ENCODE results near the gene MRPL21. TPM values are rescaled to one million over a fixed set of nuclear protein-coding genes. Genes with fewer than 3 reads are reported as not detected.
A peak's percentile ranks its signal among the peaks of the same experiment; 100 is the strongest.

Gene MRPL21
- total RNA-seq (2014; rRNA removed; shearing (Covaris generic)): 99.9 and 120 TPM in 2 replicates

- in situ Hi-C loops (cut with HindIII; ENCODE audit: low sequenced_read_pairs): no loop called here
- DNase-seq (ENCODE audit: low spot score): peak; percentile 85
Observed at GRCh38 chr11:68903288-68904247, at the start of gene MRPL21, which contains the start of gene IGHMBP2. Gene MRPL21 (minus strand): TSS chr11:68903832. CDS start chr11:68903810, 22 bp downstream. Gene IGHMBP2 (plus strand): TSS chr11:68903891. CDS start chr11:68903953, 62 bp downstream.

GRCh38 chr11:68950762-68951161 is 47.1 kb upstream of the MRPL21 start:
- no peak for DNase-seq (ENCODE audit: low spot score)
- in situ Hi-C loops (cut with HindIII; ENCODE audit: low sequenced_read_pairs): no loop called here

DNA sequence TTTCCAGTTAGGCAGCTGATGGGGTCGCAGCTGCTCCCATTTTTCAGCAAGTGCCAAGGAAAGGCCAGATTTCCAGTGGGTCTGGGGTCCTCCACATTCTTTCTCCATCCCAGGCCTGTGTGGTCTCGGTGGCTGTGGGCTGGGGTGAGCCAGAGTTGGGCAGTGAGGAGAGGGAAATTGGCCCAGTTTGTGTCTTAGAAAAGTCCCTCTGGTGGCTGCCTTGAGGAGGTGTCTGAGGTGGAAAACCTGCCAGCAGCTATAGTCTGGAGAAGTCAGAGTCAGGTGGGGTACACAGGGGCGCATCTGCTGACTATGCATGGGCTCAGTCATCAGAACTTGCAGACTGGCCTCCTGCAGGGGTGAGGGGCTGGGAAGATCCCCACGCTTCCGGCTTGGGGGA is 46.6 kb upstream of the MRPL21 start:
- in situ Hi-C loops (cut with HindIII; ENCODE audit: low sequenced_read_pairs): no loop called here
- no peak for DNase-seq (ENCODE audit: low spot score)

DNA sequence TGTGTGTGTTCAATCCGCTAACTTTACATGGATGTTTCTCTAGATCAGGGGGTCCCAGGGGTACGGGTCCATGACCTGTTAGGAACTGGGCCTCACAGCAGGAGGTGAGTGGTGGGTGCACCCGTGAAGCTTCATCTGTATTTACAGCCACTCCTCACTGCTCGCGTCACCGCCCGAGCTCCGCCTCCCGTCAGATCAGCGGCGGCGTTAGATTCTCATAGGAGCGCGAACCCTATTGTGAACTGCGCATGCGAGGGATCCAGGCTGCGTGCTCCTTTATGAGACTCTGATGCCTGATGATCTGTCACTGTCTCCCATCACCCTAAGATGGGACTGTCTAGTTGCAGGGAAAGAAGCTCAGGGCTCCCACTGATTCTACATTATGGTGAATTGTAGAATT is 45.3 kb upstream of the MRPL21 start:
- peak; percentile 80 for DNase-seq (ENCODE audit: low spot score)
- in situ Hi-C loops (cut with HindIII; ENCODE audit: low sequenced_read_pairs): no loop called here

GRCh38 chr11:68948496-68948895 is 44.9 kb upstream of the MRPL21 start:
- in situ Hi-C loops (cut with HindIII; ENCODE audit: low sequenced_read_pairs): no loop called here
- DNase-seq (ENCODE audit: low spot score): no peak

DNA sequence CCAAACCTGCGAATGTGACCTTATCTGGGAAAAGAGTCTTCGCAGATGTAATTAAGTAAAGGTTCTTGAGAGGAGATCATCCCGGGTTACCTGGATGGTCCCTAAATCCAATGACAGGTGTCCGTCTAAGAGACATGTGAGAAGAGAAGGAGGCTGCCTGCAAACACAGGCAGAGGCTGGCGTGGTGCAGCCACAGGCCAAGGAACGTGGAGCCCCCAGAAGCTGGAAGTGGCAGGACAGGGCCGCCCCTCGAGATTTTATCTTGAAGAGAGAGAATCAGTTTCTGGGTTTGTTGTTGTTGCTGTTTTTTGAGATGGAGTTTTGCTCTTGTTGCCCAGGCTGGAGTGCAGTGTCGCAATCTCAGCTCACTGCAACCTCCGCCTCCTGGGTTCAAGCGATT is 43.5 kb upstream of the MRPL21 start:
- DNase-seq (ENCODE audit: low spot score): no peak
- in situ Hi-C loops (cut with HindIII; ENCODE audit: low sequenced_read_pairs): no loop called here

DNA sequence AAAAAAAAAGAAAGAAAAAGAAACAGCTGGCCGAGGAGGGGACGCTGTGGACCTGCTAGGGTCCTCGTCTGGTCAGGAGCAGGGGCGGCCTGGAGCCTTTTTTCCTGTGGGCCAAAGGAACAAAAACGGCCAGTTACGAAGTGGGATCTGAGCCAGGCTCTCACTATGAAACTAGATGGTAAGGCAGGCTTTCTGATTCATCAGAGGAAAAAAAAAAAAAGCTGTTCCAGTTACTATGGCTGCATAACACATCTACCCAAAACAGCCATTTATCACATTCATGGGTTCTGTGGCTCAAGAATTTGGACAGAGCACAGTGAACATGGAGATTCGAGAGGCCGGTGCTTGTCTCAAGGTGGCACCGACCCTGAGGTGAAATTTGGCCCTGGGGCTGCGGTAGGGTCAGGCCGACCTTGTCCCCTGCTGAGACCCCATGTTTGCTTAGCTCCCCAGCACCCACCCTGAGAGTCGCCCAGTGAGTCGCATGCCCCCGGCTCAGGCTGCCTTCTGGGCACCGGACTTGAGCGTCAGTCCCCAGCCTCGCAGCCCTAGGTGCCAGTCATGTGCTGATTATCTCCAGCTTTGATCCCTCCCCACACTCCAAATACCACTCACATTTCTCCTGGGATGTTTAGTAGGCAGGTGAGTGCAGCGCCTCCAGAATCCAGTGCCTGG is 42.9 kb upstream of the MRPL21 start:
- in situ Hi-C loops (cut with HindIII; ENCODE audit: low sequenced_read_pairs): no loop called here
- no peak for DNase-seq (ENCODE audit: low spot score)

GRCh38 chr11:68942751-68943271 is 39.2 kb upstream of the MRPL21 start:
- in situ Hi-C loops (cut with HindIII; ENCODE audit: low sequenced_read_pairs): no loop called here
- no peak for DNase-seq (ENCODE audit: low spot score)

GRCh38 chr11:68942095-68942620 is 38.5 kb upstream of the MRPL21 start:
- DNase-seq (ENCODE audit: low spot score): no peak
- in situ Hi-C loops (cut with HindIII; ENCODE audit: low sequenced_read_pairs): no loop called here

GRCh38 chr11:68941324-68942094 is 37.9 kb upstream of the MRPL21 start:
- DNase-seq (ENCODE audit: low spot score): no peak
- in situ Hi-C loops (cut with HindIII; ENCODE audit: low sequenced_read_pairs): no loop called here

GRCh38 chr11:68940651-68941323 is 37.2 kb upstream of the MRPL21 start:
- in situ Hi-C loops (cut with HindIII; ENCODE audit: low sequenced_read_pairs): no loop called here
- DNase-seq (ENCODE audit: low spot score): no peak

DNA sequence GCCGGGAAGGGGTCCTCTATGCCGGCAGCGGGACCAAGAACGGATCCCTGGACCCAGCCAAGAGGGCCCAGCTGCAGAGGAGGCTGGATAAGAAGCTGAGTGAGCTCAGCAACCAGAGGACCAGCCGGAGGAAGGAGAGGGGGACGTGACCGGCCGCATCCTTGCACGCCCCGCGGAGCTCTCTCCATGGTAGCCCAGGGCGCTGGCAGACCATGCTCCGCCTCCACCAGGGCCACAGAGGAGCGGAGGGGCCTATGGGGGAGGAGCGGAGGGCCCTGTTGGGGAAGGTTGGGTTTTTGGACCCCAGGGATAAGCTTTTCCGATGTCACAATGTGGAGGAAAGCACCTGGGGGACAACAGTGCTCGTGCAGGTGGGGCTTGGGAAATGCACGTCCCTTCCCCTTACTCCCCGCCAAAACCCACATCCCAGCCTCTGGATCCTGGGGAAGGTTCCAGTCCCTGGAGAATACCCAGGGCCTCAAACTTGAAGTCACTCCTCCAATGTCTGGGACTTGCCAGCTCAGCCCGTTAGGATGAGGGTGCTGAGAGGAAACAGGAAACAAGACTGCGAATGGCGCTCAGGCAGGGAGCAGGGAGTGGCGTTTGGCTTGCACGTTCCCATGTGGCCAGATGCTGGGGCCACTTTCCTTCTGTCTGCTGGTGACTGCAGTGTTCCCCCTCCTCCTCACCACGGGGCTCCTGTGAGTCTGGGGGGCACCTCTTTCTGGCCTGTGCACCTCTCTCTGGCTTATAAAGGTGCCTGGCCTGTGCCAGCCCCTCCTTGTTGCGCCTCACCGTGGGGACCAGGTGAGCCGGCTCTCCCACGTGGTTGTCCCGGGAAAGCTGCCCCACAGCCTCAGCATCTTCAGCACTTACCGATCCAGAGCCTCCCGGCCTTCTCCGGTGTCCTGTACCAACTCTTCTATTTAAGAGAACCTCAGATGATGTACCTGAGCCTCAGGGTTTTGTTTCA is 36.2 kb upstream of the MRPL21 start:
- no peak for DNase-seq (ENCODE audit: low spot score)
- in situ Hi-C loops (cut with HindIII; ENCODE audit: low sequenced_read_pairs): no loop called here

DNA sequence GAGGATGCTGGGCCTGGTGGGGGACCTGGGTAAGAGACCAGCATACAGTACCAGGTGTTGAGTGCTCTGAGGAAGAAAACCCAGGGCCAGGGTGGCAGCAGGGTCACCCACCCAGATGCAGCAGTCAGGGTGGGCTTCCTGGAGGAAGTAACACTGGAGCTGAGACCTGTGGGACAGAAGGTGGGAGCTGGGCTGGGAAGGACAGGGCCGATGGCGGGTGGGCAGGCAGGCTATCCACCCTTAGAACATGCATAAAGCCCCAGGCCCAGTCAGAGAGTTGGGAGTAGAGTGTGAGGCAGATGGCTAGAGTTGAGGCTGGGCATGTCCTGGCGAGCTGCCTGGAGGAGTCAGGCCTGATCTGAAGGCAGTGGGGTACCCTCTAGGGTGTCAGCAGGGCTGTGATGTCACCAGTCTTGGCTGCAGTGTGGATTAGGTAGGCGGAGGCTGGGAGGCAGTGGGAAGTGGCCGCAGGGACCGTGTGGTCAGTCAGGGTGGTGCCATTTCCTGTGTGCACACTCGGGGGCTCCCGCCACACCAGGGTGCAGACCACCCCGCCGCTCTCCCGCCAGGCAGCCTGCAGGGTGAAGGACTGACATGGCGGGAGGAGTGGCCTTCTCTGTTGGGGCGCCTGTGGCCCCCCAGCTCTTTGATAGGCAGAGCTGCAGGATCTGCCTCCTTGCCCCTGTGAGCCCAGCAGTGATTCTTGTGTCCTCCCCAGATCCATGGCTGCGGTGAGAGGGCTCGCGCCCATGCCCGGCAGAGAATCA is 35.4 kb upstream of the MRPL21 start:
- DNase-seq (ENCODE audit: low spot score): peak; percentile 73
- in situ Hi-C loops (cut with HindIII; ENCODE audit: low sequenced_read_pairs): no loop called here

DNA sequence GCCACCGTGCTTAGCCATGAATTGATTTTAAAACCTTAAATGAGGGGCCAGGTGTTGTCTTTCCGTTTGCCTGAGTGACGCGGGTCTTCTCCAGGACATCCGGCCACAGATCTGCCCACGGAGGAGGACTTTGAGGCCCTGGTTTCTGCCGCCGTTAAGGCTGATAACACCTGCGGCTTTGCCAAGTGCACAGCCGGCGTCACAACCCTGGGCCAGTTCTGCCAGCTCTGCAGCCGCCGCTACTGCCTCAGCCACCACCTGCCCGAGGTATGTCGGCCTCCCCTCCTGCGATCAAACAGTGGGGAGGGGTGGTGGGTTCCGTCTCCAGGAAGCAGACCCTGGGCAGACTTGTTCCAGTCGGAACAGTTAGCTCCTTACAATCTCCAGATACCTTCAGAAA is 34.5 kb upstream of the MRPL21 start:
- in situ Hi-C loops (cut with HindIII; ENCODE audit: low sequenced_read_pairs): no loop called here
- peak; percentile 89 for DNase-seq (ENCODE audit: low spot score)

- DNase-seq (ENCODE audit: low spot score): no peak
- in situ Hi-C loops (cut with HindIII; ENCODE audit: low sequenced_read_pairs): no loop called here
Observed at GRCh38 chr11:68936676-68937620, 33.3 kb upstream of the MRPL21 start.

- in situ Hi-C loops (cut with HindIII; ENCODE audit: low sequenced_read_pairs): no loop called here
- DNase-seq (ENCODE audit: low spot score): no peak
Observed at GRCh38 chr11:68936358-68936636, 32.7 kb upstream of the MRPL21 start.
